Right ventricle myocardium inferior (tissue), 1 donor: ENCODE data around the gene FAM131C. TPM values are rescaled to one million over a fixed set of nuclear protein-coding genes. Genes with fewer than 3 reads are reported as not detected.
A peak's percentile ranks its signal among the peaks of the same experiment; 100 is the strongest.
"Not testable (repeated sequence)": the region's sequence is repeated elsewhere in the genome, so short reads cannot be mapped to it uniquely, and the experiment has no call there.

ENCODE experiments used
- ATAC-seq: fragments of 200-7000 bp; cut with Tn5 transposase; one replicate; pipeline ENCODE4 v1.9.1; 2020; ENCODE audit warnings: mild to moderate bottlenecking, moderate library complexity
- DNase-seq: peaks from one replicate; pipeline ENCODE4 v3.0.0; 2021; ENCODE audit errors: missing footprints
- intact Hi-C: fragments of 100-400 bp; cut with DNase I; formaldehyde crosslinking; loops from one replicate; pipeline ENCODE4 v1.11.0; 2022
- total RNA-seq: library from RNA; stranded (reverse); fragmentation: NEBNext Ultra II Directional; extraction: Animal tissue kit (Norgen Biotek cat#: 25700); gene quantifications from one replicate; pipeline ENCODE4 v1.2.1, GENCODE V29; 2021
- donor health status: DM: no; HTN: yes; CAD: no; lungs with severe emphysema.

The FAM131C gene
- total RNA-seq, 1 donor from 2014 or later: 5.9 TPM

DNA sequence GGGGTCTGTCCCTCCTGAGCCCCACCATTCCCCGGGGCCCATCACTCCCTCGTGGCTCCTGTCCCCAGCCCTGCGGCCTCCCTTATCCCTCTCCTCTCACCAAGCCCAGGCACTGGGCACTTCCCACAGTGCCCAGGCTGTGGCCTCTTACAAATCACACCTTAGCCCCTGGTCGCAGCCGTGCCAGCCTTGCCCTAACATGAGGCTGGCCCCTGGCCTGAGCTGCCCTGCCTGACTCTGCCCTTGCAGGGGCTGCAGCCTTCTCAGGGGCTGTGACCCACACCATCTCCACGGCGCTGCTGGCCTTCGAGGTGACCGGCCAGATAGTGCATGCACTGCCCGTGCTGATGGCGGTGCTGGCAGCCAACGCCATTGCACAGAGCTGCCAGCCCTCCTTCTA is 21.5 kb downstream of the FAM131C start:
- intact Hi-C loops, ATAC-seq, DNase-seq: not testable (repeated sequence)

DNA sequence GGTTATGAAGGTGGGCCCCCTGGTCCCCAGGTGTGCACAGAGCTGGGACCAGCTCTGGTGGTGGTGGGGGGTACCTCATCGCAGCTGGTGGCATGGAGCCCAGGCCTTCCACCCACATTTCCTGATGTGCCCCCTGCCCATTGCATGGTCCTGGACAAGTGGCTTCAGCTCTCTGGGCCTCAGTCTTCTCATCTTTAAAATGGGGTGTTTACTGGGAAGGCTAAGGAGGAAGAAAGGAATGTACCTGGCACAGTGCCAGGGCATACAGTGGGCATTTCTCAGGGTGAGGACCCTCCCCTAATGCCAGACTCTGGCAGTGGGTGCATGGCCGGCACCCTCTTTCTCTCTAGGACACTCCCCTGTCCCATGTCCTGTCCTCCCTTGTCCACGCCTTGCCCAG is 22.4 kb downstream of the FAM131C start:
- intact Hi-C loops: no loop called here
- DNase-seq (no peak), ATAC-seq (no peak)

DNA sequence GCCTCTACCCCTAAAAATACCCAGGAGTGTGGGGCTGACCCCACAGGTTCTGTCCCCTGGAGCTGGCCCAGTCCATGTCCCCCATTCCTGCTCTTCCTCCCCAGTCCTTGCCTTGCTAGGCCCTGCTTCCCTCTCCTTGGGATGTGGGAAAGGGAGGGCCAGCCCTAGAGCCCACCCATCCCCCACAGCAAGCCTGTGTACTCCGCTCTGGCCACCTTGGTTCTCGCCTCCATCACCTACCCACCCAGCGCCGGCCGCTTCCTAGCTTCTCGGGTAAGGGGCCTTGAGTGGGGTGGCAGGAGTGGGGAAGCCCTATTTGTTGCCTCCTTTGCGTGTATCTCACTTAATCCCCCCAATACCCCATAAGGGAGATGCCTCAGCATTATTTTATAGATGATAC is 23.1 kb downstream of the FAM131C start:
- ATAC-seq (no peak), DNase-seq (no peak)
- intact Hi-C loops: no loop called here

DNA sequence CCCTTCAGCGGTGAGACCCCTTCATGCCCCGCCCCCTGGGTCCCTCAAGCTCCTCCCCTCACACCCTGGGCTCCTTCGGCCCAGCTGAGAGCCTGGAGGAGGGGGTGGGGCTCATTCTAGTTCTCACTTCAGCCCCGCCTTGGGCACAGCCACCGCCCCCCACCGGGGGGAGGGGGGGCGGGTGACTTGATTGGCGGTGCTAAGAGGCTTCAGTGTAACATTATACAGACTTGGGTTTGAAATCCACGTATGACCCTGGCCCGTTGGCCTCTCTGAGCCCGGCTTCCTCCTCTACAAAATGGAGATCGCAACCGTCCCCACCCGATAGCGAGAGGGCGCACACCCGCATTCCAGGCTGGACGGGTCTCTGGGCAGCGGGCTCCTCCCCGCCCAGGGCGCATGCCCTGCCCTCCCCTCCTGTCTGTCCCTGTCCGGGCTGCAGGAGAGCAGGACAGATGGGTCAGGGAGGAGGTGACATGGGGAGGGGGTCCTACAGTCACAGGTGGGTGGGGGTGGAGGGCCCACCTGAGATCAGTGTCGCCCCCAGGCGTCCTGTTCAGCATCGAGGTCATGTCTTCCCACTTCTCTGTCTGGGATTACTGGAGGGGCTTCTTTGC is 24.8 kb downstream of the FAM131C start:
- intact Hi-C loops: no loop called here
- peak; percentile 78 for DNase-seq
- peak; percentile 61 for ATAC-seq

DNA sequence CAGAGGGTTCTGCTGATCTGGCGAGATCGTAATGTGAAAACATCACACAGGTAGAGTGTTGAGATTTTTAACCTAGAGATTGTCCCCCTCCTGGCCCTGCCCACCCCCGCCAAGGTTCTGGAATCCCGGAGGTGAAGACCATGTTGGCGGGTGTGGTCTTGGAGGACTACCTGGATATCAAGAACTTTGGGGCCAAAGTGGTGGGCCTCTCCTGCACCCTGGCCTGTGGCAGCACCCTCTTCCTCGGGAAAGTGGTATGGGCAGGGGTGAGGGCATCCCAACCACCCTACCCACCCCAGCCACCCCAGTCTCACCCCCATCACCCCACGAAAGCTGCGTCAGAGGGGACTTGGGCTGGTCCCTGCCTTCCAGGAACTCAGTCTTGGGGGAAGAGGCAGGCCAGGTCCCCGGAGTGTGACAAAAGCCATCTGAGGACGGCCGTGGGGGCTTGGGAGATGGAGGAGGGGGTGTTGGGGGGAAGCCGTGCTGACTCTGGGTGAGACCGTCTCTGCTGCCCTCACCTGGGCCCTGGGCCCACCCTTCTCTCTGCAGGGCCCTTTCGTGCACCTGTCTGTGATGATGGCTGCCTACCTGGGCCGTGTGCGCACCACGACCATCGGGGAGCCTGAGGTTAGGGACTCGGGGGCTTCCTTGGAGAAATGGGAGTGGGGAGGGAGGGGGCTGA is 25.5 kb downstream of the FAM131C start:
- DNase-seq (no peak), ATAC-seq (no peak)
- intact Hi-C loops: no loop called here

DNA sequence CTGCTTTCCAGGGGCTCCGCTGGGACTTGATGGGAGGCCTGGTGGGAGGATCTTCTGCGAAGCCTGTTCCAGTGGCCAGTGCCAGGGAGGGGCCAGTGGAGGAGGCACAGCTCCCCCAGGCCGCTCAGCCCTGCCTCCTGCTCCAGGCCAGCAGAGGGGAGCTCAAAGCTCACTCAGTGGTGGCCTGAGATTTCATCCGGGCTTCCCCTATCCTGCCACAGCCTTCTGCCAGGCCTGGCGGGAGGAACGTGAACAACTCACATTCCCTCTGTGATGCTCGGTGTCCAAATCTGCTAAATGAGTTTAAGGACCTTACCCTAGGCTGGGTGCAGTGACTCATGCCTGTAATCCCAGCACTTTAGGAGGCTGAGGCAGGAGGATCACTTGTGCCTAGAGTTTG is 26.6 kb downstream of the FAM131C start:
- intact Hi-C loops: no loop called here
- ATAC-seq (no peak), DNase-seq (no peak)

DNA sequence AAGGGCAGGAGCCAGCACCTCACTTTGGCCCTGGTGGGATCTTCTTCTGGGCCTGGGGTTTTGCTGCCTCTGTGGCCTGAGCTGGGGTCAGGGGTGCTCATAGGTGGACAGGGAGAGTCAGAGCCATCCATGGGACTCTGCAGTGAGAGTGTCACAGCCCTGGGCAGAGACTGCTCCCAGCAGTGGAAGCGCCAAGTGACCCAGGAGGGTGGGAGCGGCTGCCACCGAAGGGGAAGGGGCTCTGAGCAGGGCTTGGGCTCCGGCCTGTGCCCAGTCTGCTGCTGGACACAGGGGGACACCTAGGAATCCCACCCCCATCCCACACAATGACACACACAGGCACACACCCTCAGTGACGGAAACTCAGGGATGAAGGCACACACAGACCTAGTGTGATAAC is 29.5 kb downstream of the FAM131C start:
- intact Hi-C loops: no loop called here
- DNase-seq (no peak), ATAC-seq (no peak)

DNA sequence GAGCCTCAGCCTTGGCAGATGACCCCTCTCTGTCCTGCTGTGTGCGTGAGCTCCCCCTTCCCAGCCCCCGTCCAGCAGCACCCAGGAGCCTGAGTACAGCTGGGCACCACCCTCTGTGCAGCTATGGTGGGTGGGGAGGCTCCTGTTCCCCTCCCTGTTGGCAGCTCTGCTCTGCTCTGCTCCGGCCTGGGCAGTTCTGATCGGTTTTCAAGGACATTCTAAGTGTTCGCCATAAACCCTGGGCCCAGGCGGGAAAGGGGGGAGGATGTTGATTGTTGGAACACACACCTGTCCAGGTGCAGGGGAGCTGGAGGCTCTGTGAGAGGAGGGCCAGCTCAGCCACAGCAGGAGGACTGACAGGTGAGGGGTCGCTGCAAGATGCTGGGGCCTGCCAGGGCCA is 29.9 kb downstream of the FAM131C start, which contains the start of gene CLCNKB:
Gene CLCNKB, plus strand, starts transcription at position 262 of the 400 bp plus-strand sequence. CDS start 711 bp downstream, outside the sequence.
- intact Hi-C loops: no loop called here
- DNase-seq: no peak
- ATAC-seq: no peak

DNA sequence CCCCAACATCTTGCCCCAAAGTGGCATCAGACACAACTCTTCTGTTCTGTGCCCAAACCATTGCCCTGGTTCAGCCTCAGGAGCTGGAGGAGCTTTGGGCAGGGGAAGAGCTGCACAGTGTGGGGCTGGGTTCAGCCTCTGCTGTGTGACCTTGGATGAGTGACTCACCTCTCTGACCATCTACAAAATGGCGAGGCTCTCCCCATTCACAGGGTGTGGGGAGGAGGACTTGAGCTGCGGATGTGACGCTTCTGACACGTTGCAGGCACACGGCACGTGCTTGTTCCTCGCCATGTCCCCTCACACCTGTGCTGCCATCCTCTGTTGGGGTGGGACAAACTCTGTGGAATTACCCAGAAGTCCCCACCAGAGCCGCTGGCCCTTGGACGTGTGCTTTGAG is 30.8 kb downstream of the FAM131C start:
- ATAC-seq, DNase-seq, intact Hi-C loops: not testable (repeated sequence)

DNA sequence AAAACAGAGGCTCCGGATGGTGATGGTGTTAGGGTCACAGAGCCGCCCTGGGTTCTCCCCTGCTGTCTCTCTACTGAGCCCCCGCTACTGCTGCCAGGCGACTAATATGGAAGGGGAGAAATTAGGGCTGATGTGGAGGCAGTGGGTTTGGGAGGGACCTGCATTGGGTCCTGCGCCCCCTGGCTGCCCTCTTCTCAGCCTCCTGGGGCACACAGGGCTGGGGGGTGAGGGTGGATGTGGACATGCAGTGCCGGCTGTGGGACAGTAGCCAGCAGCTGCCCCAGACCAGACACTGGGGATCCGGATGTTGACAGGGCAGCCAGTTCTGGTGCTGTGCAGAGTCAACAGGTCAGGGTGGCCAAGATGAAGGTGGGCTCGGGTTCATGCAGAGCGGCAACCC is 31.4 kb downstream of the FAM131C start:
- ATAC-seq (no peak), DNase-seq (no peak)
- intact Hi-C loops: no loop called here

DNA sequence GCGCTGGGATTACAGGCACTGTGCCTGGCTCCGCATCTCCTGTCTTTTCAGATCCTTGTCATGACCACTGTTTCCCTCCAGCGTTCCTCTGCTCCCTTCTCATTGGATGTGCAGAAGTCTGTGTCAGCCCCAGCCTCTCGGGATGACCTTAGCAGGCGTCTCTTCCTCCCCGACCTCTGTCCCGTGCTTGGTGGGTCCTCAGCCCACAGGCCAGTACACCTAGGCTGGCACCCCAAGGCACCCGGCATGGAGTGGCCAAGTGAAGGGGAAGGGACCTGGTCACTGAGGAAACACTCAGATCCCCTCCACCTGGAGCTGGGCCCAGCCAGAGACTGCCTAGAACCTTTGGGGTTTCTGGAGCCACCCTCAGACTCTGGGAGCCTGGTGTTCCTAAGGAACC is 32.3 kb downstream of the FAM131C start:
- no peak for ATAC-seq
- intact Hi-C loops: loop anchor here (2.0 kb wide), 1 partner anchor 22 kb away; no protein-coding TSS in a partner anchor
- DNase-seq: no peak

DNA sequence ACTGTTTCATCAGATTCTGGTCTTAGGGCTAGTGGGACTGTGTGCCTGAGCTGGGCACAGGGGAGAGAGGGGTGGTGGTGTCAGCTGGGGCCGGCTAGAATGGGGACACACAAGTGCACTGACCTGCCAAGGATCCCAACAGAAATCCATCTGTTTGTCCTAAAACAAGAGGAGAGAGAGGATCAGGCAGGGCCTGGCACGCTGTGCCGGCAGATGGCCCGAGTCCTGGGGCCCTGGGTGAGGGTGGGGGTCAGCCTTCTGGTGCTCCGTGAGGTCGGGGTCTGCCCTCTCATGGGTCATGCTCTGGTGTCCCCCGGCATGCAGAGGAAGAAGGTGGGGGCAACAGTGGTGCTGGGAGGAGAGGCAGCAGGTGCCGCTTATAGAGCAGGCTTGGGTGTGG is 33.6 kb downstream of the FAM131C start:
- not testable (repeated sequence) for DNase-seq, ATAC-seq
- intact Hi-C loops: loop anchor here (2.0 kb wide), 1 partner anchor 23 kb away; no protein-coding TSS in a partner anchor

DNA sequence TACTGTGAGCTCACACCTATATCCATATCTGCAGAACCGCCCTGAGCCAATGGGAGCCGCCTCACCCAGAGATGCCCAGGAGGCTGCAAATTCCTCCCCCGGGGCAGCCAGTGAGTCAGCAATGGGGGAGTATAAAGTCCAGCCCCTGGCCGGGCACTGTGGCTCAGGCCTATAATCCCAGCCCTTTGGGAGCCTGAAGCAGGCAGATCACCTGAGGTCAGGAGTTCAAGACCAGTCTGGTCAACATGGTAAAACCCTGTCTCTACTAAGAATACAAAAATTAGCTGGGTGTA is 34.9 kb downstream of the FAM131C start:
- ATAC-seq (no peak), DNase-seq (no peak)
- intact Hi-C loops: no loop called here

DNA sequence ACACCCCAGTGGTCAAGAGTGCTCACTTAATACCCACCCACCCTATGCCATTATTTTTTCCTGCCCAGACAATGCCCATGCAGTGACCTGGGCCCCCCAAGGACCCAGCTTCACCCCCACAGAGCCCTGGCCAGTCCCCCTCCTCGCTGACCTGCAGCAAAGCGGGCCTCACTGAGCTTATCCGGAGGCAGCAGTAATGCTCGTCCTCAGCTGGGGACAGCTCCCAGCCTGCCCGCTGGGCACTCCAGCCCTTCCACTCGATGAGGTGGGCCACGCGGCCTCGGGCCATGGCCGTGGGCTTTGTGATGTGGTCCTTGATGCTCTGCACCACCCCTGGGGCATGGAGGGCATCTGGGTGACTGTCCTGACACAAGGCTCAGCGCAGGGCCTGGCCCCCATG is 37.0 kb downstream of the FAM131C start:
- ATAC-seq, intact Hi-C loops, DNase-seq: not testable (repeated sequence)

DNA sequence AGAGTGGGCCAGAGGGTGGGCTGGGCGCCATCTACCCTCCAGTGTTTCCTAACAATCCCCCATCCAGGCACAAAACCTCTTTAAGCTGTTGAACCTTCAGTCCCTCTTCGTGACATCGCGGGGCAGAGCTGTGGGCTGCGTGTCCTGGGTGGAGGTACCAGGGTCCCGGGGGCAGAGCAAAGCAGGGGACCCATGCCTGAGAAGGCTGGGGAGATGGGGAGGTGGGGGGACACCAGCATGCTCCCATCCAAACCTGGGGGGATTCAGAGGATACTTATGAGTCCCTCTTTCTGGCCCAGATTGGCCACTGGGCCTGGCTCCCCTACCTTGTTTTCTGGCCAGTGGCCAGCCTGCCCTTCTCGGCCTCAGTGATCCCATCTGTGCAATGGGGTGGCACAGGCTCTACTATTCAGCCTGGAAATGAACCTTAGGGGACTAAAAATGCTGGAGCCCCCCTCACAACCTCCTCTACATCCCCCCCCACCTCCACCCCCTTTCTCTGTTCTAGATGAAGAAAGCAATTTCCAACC is 40.3 kb downstream of the FAM131C start:
- DNase-seq, ATAC-seq: not testable (repeated sequence)
- intact Hi-C loops: loop anchor here (2.0 kb wide), 1 partner anchor 24 kb away; no protein-coding TSS in a partner anchor

DNA sequence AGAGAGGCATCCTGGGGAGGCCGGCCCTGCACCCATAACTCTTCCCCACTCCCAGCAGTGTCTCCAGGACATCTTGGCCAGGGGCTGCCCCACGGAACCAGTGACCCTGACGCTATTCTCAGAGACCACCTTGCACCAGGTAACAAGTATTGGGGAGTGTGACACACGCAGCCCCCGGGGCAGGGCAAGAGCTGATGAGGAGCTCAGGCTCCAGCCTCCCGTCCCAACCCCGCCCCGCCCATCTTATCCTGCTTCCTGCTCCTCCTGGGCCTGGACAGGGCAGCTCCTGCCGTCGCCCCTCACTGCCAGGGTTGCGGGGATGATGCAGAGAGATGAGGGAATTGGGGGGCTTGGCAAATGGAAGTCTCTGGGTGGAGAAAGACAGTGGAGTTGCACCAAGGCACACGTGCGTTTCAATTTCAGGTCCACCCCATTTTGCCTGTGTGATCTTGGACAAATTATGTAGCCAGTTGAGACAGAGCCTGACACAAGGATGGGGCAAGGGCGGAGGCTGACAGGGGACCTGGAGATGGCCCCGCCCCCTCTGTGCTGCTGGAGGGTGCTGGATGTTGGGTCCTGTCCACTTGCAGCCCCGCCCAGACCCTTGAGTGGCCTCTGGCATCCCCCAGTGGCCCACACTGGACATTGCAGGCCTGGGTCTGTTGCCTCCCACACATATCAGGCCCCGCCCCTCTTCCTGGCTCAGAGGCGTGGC is 40.9 kb downstream of the FAM131C start:
- DNase-seq (peak; percentile 92), ATAC-seq (peak; percentile 95)
- intact Hi-C loops: loop anchor here (2.0 kb wide), 1 partner anchor 24 kb away; no protein-coding TSS in a partner anchor

DNA sequence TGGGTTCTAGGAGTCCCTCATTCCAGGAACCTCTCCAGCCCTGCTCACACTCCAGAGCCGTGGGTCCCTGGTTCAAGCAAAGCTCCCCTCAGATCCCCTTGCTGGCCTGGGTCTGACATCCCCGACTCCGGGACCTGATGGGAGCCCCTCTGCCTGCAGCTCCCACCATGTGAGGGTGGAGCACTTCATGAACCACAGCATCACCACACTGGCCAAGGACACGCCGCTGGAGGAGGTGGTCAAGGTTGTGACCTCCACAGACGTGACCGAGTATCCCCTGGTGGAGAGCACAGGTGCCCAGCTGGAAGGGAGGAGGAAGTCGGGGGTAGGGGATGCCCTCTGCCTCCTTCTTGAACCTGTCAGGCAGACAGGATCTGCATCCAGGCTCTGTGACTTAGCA is 41.9 kb downstream of the FAM131C start:
- DNase-seq (peak; percentile 54), ATAC-seq (no peak)

DNA sequence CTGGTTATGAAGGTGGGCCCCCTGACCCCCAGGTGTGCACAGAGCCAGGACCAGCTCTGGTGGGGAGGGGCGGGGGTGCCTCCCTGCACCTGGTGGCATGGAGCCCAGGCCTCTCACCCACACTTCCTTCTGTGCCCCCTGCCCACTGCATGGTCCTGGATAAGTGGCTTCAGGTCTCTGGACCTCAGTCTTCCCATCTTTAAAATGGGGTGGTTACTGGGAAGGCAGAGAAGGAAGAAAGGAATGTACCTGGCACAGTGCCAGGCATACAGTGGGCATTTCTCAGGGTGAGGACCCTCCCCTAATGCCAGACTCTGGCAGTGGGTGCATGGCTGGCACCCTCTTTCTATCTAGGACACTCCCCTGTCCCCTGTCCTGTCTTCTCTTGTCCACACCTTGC is 44.2 kb downstream of the FAM131C start:
- ATAC-seq (no peak), DNase-seq (peak; percentile 30)
- intact Hi-C loops: no loop called here

More for the DNA sequence above, 41.9 kb downstream of the FAM131C start:
- intact Hi-C loops: no loop called here

DNA sequence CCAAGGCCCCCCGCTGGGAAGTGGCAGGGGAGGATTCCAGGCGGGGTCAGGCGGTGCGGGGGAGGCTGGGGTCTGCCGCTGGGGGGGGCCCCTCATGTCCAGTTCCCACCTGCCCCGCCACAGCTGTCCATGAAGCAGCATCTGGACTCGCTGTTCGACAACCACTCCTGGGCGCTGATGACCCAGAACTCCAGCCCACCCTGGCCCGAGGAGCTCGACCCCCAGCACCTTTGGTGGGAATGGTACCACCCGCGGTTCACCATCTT is 44.5 kb downstream of the FAM131C start:
- intact Hi-C loops, ATAC-seq: not testable (repeated sequence)
- peak; percentile 11 for DNase-seq
